Mononuclear cell (primary cell): Measurements from ENCODE around the gene TTC39C. TPM values are rescaled to one million over a fixed set of nuclear protein-coding genes. Genes with fewer than 3 reads are reported as not detected.
"Not testable (repeated sequence)": the region's sequence is repeated elsewhere in the genome, so short reads cannot be mapped to it uniquely, and the experiment has no call there.

Source experiments
- H3K27me3 ChIP-seq: 2 replicates; pipeline ENCODE4 v1.6.0; 2011; ENCODE audit warnings: low read length, control low read depth; ENCODE audit not compliant: insufficient read depth
- H3K4me1 ChIP-seq: 2 replicates; pipeline ENCODE4 v1.5.1; 2011; ENCODE audit warnings: mild to moderate bottlenecking, low read length, control low read depth; ENCODE audit not compliant: insufficient read depth
- H3K4me3 ChIP-seq: 2 replicates; pipeline ENCODE4 v1.5.1; 2011; ENCODE audit warnings: mild to moderate bottlenecking, low read length, moderate library complexity
- H3K9me3 ChIP-seq: 2 replicates; pipeline ENCODE4 v1.5.1; 2011; ENCODE audit warnings: low read depth, mild to moderate bottlenecking, control low read depth, low read length
- total RNA-seq: library from RNA; depleted of rRNA; stranded (reverse); fragments of >200 nt; gene quantifications from one replicate; pipeline ENCODE4 v1.2.3, GENCODE V29; 2012

Gene TTC39C
- total RNA-seq, 1 donor = 81.8 TPM

GRCh38 chr18:24051031-24051947 is 36.7 kb downstream of the TTC39C start:
- Histone ChIP-seq H3K9me3 (no peaks in the 10 kb centered on the region), H3K4me1 (peaks cover 28% of the 10 kb centered on the region), H3K4me3 (no peak overlapping the region)

GRCh38 chr18:24052053-24052452 is 37.5 kb downstream of the TTC39C start:
- Histone ChIP-seq H3K9me3 (no peaks in the 10 kb centered on the region), H3K27me3 (no peaks in the 10 kb centered on the region), H3K4me3 (no peak overlapping the region), H3K4me1 (peaks cover 28% of the 10 kb centered on the region)

More at GRCh38 chr18:24051031-24051947, 36.7 kb downstream of the TTC39C start:
- H3K27me3 ChIP-seq = no peaks in the 10 kb centered on the region

GRCh38 chr18:24053211-24053610 is 38.7 kb downstream of the TTC39C start:
- Histone ChIP-seq H3K27me3 (no peaks in the 10 kb centered on the region), H3K4me1 (peaks cover 28% of the 10 kb centered on the region), H3K4me3 (no peak overlapping the region), H3K9me3 (no peaks in the 10 kb centered on the region)

- peaks cover 28% of the 10 kb centered on the region for H3K4me1 ChIP-seq
- H3K9me3 ChIP-seq = no peaks in the 10 kb centered on the region
- no peak overlapping the region for H3K4me3 ChIP-seq
- no peaks in the 10 kb centered on the region for H3K27me3 ChIP-seq
Observed at GRCh38 chr18:24054130-24054529, 39.6 kb downstream of the TTC39C start.

GRCh38 chr18:24055009-24055804 is 40.7 kb downstream of the TTC39C start:
- no peak overlapping the region for H3K4me3 ChIP-seq
- peaks cover 28% of the 10 kb centered on the region for H3K4me1 ChIP-seq
- H3K27me3 ChIP-seq = no peaks in the 10 kb centered on the region
- no peaks in the 10 kb centered on the region for H3K9me3 ChIP-seq

GRCh38 chr18:24055878-24056277 is 41.3 kb downstream of the TTC39C start:
- H3K4me1 ChIP-seq = peaks cover 26% of the 10 kb centered on the region
- no peak overlapping the region for H3K4me3 ChIP-seq

GRCh38 chr18:24056506-24056905 is 42.0 kb downstream of the TTC39C start:
- no peaks in the 10 kb centered on the region for H3K9me3 ChIP-seq
- no peak overlapping the region for H3K4me3 ChIP-seq
- H3K4me1 ChIP-seq = peaks cover 23% of the 10 kb centered on the region
- H3K27me3 ChIP-seq = no peaks in the 10 kb centered on the region

More at GRCh38 chr18:24055878-24056277, 41.3 kb downstream of the TTC39C start:
- no peaks in the 10 kb centered on the region for H3K9me3 ChIP-seq
- H3K27me3 ChIP-seq = no peaks in the 10 kb centered on the region

GRCh38 chr18:24057804-24058203 is 43.2 kb downstream of the TTC39C start:
- Histone ChIP-seq H3K27me3 (no peaks in the 10 kb centered on the region), H3K4me1 (peaks cover 24% of the 10 kb centered on the region)

GRCh38 chr18:24059385-24059784 is 44.8 kb downstream of the TTC39C start:
- H3K4me3 ChIP-seq, H3K27me3 ChIP-seq, H3K9me3 ChIP-seq: not testable (repeated sequence)
- peaks cover 19% of the 10 kb centered on the region for H3K4me1 ChIP-seq

More at GRCh38 chr18:24057804-24058203, 43.2 kb downstream of the TTC39C start:
- Histone ChIP-seq H3K9me3 (no peaks in the 10 kb centered on the region), H3K4me3 (no peak overlapping the region)

- Histone ChIP-seq H3K27me3 (no peaks in the 10 kb centered on the region), H3K4me3 (no peak overlapping the region), H3K4me1 (peaks cover 25% of the 10 kb centered on the region), H3K9me3 (no peaks in the 10 kb centered on the region)
Observed at GRCh38 chr18:24060644-24061043, 46.1 kb downstream of the TTC39C start.

GRCh38 chr18:24063121-24063731 is 48.7 kb downstream of the TTC39C start:
- no peaks in the 10 kb centered on the region for H3K9me3 ChIP-seq
- H3K4me3 ChIP-seq = no peak overlapping the region
- no peaks in the 10 kb centered on the region for H3K27me3 ChIP-seq
- peaks cover 25% of the 10 kb centered on the region for H3K4me1 ChIP-seq

- H3K4me1 ChIP-seq = peaks cover 25% of the 10 kb centered on the region
- H3K27me3 ChIP-seq = no peaks in the 10 kb centered on the region
- no peak overlapping the region for H3K4me3 ChIP-seq
- H3K9me3 ChIP-seq = no peaks in the 10 kb centered on the region
Observed at GRCh38 chr18:24064391-24065100, 50.0 kb downstream of the TTC39C start.

GRCh38 chr18:24065906-24066305 is 51.4 kb downstream of the TTC39C start:
- H3K4me3 ChIP-seq = no peak overlapping the region
- peaks cover 25% of the 10 kb centered on the region for H3K4me1 ChIP-seq
- H3K27me3 ChIP-seq = no peaks in the 10 kb centered on the region
- H3K9me3 ChIP-seq = no peaks in the 10 kb centered on the region

- no peaks in the 10 kb centered on the region for H3K27me3 ChIP-seq
- no peak overlapping the region for H3K4me3 ChIP-seq
- peaks cover 13% of the 10 kb centered on the region for H3K4me1 ChIP-seq
- H3K9me3 ChIP-seq = no peaks in the 10 kb centered on the region
Observed at GRCh38 chr18:24068945-24069693, 54.6 kb downstream of the TTC39C start.
